Neutrophil (primary cell): ENCODE data around the gene SUMF1.

Experiments used
- H3K27ac ChIP-seq: fragments of 200-600 bp; sonication (generic); 2 replicates; pipeline ENCODE4 v1.5.1; 2016; ENCODE audit warnings: mild to moderate bottlenecking, moderate library complexity
- H3K27me3 ChIP-seq: fragments of 200-600 bp; sonication (generic); 2 replicates; pipeline ENCODE4 v1.6.0; 2016; ENCODE audit warnings: mild to moderate bottlenecking
- H3K36me3 ChIP-seq: fragments of 200-600 bp; sonication (generic); 2 replicates; pipeline ENCODE4 v1.5.1; 2017
- H3K4me1 ChIP-seq, 2 experiments: fragments of 200-600 bp in 1 of 2; sonication (generic) in 1 of 2; 1 replicate in 1 of 2; 2 replicates in 1 of 2; pipeline versions ENCODE4 v1.5.1 to v1.6.1; 2013 to 2016; ENCODE audit warnings: low read depth in 1 of 2, low read length in 1 of 2, mild to moderate bottlenecking in 1 of 2, moderate library complexity in 1 of 2; ENCODE audit not compliant: control insufficient read depth in 1 of 2, insufficient read depth in 1 of 2
- H3K4me3 ChIP-seq, 2 experiments: fragments of 200-600 bp in 1 of 2; sonication (generic) in 1 of 2; 1 replicate in 1 of 2; 2 replicates in 1 of 2; pipeline ENCODE4 v1.5.1; 2013 to 2016; ENCODE audit warnings: low read depth in 1 of 2, low read length in 1 of 2, mild to moderate bottlenecking in 1 of 2, moderate library complexity in 1 of 2
- H3K9me3 ChIP-seq: fragments of 200-600 bp; sonication (generic); 2 replicates; pipeline ENCODE4 v1.5.1; 2016
- TF ChIP-seq, protein P1 (sequence below): fragments of 200-600 bp; sonication (generic); IDR thresholded peaks from 2 replicates; pipeline ENCODE4 v1.5.1; 2016; ENCODE audit warnings: antibody characterized with exemption

Gene SUMF1

DNA sequence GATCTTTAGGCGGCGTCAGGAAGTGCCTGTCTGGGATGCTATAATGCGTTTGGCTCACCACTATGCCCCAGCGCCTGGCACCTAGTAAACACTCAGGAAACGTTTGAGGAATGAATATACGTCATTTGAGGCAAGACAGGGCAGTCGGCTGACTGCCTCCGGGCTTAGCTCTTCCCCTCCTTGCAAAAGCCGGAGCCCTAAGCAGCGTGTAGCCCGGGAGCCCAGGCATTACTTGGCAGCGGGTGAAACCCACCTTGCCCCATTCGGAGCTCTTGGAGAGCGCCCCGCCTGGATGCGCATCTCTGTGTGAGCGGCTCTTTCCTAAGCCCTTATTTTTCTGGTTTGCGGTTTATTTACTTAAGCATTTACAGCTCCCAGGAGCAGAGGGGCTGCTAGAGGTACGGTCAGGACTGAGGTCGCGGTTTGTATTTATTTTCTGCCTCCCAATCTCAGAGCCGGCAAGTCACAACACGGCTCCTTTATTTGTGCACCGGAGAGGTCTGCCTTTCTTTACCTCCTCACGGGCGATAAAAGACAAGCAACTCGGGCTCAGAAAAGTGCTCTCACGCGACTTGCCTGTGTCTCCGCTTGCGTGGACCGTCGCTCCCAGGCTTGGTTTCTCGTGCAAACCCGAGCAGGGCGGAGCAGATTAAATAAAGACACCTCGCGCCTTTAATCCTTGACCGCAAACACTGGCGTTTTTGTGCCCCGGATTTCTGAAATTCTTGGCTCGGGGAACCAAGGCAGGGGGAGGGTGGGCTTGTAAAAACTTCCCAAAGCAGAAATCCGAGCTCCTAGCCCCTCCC is 25.3 kb upstream of the SUMF1 start:
- peak overlapping the region; percentile 61 to 94 for H3K4me3 ChIP-seq
- no peaks in the 10 kb centered on the region for H3K9me3 ChIP-seq
- H3K27me3 ChIP-seq = peaks cover 25% of the 10 kb centered on the region
- no peaks in the 10 kb centered on the region for H3K36me3 ChIP-seq
- TF ChIP-seq, protein P1, sequence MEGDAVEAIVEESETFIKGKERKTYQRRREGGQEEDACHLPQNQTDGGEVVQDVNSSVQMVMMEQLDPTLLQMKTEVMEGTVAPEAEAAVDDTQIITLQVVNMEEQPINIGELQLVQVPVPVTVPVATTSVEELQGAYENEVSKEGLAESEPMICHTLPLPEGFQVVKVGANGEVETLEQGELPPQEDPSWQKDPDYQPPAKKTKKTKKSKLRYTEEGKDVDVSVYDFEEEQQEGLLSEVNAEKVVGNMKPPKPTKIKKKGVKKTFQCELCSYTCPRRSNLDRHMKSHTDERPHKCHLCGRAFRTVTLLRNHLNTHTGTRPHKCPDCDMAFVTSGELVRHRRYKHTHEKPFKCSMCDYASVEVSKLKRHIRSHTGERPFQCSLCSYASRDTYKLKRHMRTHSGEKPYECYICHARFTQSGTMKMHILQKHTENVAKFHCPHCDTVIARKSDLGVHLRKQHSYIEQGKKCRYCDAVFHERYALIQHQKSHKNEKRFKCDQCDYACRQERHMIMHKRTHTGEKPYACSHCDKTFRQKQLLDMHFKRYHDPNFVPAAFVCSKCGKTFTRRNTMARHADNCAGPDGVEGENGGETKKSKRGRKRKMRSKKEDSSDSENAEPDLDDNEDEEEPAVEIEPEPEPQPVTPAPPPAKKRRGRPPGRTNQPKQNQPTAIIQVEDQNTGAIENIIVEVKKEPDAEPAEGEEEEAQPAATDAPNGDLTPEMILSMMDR = no peak
- H3K4me1 ChIP-seq = peaks cover 35 to 38% of the 10 kb centered on the region in 2 experiments
- peak overlapping the region; percentile 70 for H3K27ac ChIP-seq

DNA sequence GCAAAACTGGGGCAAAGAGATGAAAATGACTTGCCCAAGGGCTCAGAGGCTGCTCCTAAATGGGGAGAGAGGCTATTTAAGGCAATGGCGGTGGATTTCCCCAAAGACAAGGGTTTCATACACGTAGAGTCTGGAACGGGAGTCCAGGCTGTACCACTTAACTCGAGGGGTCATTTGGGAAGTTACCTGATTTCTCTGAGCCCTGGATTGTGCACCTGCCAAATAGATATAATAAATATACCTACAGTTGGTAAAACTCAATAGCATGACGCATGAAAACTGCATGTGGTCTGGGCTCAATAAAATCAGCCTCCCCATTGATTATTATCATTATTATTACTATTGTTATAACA is 24.8 kb upstream of the SUMF1 start:
- H3K36me3 ChIP-seq = no peaks in the 10 kb centered on the region
- peaks cover 35 to 38% of the 10 kb centered on the region in 2 experiments for H3K4me1 ChIP-seq
- H3K27me3 ChIP-seq = peaks cover 25% of the 10 kb centered on the region
- H3K27ac ChIP-seq = no peak overlapping the region
- H3K9me3 ChIP-seq = no peaks in the 10 kb centered on the region
- TF ChIP-seq, protein P1 = no peak
- peak overlapping the region; percentile 61 to 94 for H3K4me3 ChIP-seq

DNA sequence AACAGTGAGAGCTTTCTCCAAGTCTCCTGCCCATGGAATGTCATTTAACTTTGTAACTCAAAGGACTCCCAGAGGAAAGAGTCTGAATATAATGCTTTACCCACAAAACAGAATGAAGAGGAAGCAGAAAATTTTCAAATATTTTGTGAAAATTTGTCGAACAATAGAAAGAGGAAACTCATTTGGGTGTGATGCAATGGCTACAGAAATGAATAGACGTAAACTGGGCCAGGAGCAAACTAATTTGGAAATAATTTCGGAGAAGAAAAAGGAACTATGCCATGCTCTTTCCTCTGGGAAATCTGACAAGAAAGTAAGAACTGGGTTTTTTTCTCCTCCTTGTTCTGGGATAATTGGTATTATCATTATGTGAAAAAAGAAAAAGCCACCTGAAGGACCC is 11.2 kb upstream of the SUMF1 start:
- Histone ChIP-seq H3K9me3 (no peaks in the 10 kb centered on the region), H3K36me3 (no peaks in the 10 kb centered on the region), H3K4me3 (peak overlapping the region; percentile 16 to 37), H3K27me3 (no peaks in the 10 kb centered on the region), H3K27ac (peak overlapping the region; percentile 99), H3K4me1 (peaks cover 59 to 63% of the 10 kb centered on the region in 2 experiments)
- TF ChIP-seq, protein P1 = no peak

DNA sequence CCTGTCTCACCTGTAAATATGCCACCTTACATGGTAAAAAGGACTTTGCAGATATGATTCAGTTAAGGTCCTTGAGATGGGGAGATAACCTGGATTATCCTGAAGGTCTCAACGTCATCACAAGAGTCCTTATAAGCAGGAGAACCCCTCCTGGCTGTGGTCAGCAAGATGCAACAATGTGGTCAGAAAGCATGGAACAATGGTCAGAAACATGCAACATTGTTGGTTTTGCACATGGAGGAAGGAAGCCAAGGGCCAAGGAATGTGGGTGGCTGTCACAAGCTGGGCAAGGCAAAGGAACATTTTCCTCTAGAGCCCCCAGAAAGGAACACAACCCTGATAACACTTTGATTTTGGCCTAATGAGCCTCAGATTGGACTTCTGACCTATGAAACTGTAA is 9.4 kb upstream of the SUMF1 start:
- H3K4me3 ChIP-seq = peak overlapping the region in 1 of 2 experiments; percentile 59
- H3K36me3 ChIP-seq = no peaks in the 10 kb centered on the region
- TF ChIP-seq, protein P1 = no peak
- H3K4me1 ChIP-seq = peaks cover 59 to 69% of the 10 kb centered on the region in 2 experiments
- H3K27me3 ChIP-seq = no peaks in the 10 kb centered on the region
- H3K27ac ChIP-seq = peak overlapping the region; percentile 99
- no peaks in the 10 kb centered on the region for H3K9me3 ChIP-seq

DNA sequence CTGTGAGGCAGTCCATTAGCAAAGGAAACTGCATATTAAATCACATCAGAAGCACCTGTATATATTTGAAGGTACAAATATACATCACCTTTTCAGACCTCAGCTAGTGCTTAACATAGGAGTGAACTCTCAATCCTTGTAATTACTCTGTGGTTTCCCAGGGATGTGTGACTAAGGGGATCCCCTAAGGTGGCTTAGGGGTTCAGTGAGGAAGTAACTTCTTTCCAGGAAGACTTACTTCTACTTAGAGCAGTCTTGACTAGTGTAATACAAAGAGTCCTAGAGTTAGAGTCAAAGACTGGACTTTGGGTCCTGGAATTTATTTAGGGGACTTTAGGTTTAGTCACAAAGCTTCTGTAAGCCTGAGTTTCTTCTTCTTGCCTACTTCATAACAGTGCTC is 8.7 kb upstream of the SUMF1 start:
- Histone ChIP-seq H3K36me3 (no peaks in the 10 kb centered on the region), H3K27me3 (no peaks in the 10 kb centered on the region), H3K4me1 (peaks cover 59 to 69% of the 10 kb centered on the region in 2 experiments), H3K27ac (peak overlapping the region; percentile 99), H3K9me3 (no peaks in the 10 kb centered on the region), H3K4me3 (peak overlapping the region; percentile 33 to 59)
- TF ChIP-seq, protein P1 = no peak
